Right lobe of liver (tissue), 4 donors: Measurements from ENCODE around the gene LMTK3.

ENCODE experiments used
- CTCF ChIP-seq, 4 donors: fragments of 200-600 bp in 3 of 4; fragments of 450-650 bp in 1 of 4; IDR thresholded peaks; one replicate each; pipeline versions ENCODE4 v1.5.1 to v1.8.0; 2016 to 2022; ENCODE audit warnings: antibody characterized with exemption in 4 of 4, mild to moderate bottlenecking in 2 of 4
- POLR2A ChIP-seq: fragments of 450-650 bp; IDR thresholded peaks from one replicate; pipeline ENCODE4 v1.6.1; 2017; ENCODE audit warnings: antibody characterized with exemption, mild to moderate bottlenecking
- donor health status: DM: no; HTN: no; CAD: no.
- donor health status: DM: no; HTN: no; CAD: no.
- donor health status: DM: no; HTN: yes; CAD: no.

GRCh38 chr19:48445256-48445605 lies 66.4 kb downstream of the LMTK3 start:
- no peak for TF ChIP-seq POLR2A
- TF ChIP-seq CTCF (IDR thresholded peaks at IDR 0.05): peak; percentile 38 to 60 (median 48)
